Measurements from ENCODE around the gene CELSR2. TPM values are rescaled to one million over a fixed set of nuclear protein-coding genes. Genes with fewer than 3 reads are reported as not detected.

CELSR2 gene
- total and polyA plus RNA-seq, 8 donors, result 0.76 to 18.7 (median 6.2) TPM

GRCh38 chr1:109251277-109252166 lies 2.2 kb downstream of the CELSR2 start:
- TF ChIP-seq POLR2AphosphoS5 (IDR thresholded peaks at IDR 0.05), result no peak
- no peak for TF ChIP-seq POLR2A (IDR thresholded peaks at IDR 0.05)
- TF ChIP-seq, protein P1, sequence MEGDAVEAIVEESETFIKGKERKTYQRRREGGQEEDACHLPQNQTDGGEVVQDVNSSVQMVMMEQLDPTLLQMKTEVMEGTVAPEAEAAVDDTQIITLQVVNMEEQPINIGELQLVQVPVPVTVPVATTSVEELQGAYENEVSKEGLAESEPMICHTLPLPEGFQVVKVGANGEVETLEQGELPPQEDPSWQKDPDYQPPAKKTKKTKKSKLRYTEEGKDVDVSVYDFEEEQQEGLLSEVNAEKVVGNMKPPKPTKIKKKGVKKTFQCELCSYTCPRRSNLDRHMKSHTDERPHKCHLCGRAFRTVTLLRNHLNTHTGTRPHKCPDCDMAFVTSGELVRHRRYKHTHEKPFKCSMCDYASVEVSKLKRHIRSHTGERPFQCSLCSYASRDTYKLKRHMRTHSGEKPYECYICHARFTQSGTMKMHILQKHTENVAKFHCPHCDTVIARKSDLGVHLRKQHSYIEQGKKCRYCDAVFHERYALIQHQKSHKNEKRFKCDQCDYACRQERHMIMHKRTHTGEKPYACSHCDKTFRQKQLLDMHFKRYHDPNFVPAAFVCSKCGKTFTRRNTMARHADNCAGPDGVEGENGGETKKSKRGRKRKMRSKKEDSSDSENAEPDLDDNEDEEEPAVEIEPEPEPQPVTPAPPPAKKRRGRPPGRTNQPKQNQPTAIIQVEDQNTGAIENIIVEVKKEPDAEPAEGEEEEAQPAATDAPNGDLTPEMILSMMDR (IDR thresholded peaks at IDR 0.05), result no peak
- TF ChIP-seq EP300 (IDR thresholded peaks at IDR 0.05), result no peak
- Histone ChIP-seq H3K36me3 (peaks cover 0 to 5% (median 0%) of the 10 kb centered on the region in 4 donors), H3K27me3 (peaks cover 0 to 13% (median 5%) of the 10 kb centered on the region in 3 donors), H3K9me3 (no peaks in the 10 kb centered on the region), H3K4me1 (peaks cover 22 to 53% (median 40%) of the 10 kb centered on the region in 4 donors), H3K27ac (no peak overlapping the region), H3K4me3 (no peak overlapping the region)
- intact Hi-C loops (cut with DNase I; ENCODE audit: low total_unique reads), result no loop called here
- DNase-seq, result no peak
- 92 to 97% (median 96%) methylated on average over 18 to 32 of the region's 32 CpGs for WGBS, 5 donors

GRCh38 chr1:109252167-109252892 lies 3.0 kb downstream of the CELSR2 start:
- no peaks in the 10 kb centered on the region for H3K9me3 ChIP-seq
- H3K27me3 ChIP-seq, result peaks cover 0 to 13% (median 5%) of the 10 kb centered on the region in 3 donors
- WGBS, 5 donors, result 96 to 97% (median 97%) methylated on average over 27 to 31 of the region's 31 CpGs
- H3K4me3 ChIP-seq, result no peak overlapping the region
- DNase-seq, result no peak
- no peak for TF ChIP-seq EP300 (IDR thresholded peaks at IDR 0.05)
- TF ChIP-seq POLR2A (IDR thresholded peaks at IDR 0.05), result no peak
- no peak for TF ChIP-seq POLR2AphosphoS5 (IDR thresholded peaks at IDR 0.05)
- TF ChIP-seq, protein P1 (IDR thresholded peaks at IDR 0.05), result no peak
- H3K4me1 ChIP-seq, result peaks cover 22 to 53% (median 40%) of the 10 kb centered on the region in 4 donors
- peaks cover 0 to 5% (median 0%) of the 10 kb centered on the region in 4 donors for H3K36me3 ChIP-seq
- peak overlapping the region in 1 of 5 donors; percentile 80 for H3K27ac ChIP-seq
- intact Hi-C loops (cut with DNase I; ENCODE audit: low total_unique reads), result no loop called here

GRCh38 chr1:109252893-109253802 lies 3.8 kb downstream of the CELSR2 start:
- intact Hi-C loops (cut with DNase I; ENCODE audit: low total_unique reads), result no loop called here
- DNase-seq, result peak in 1 of 2 donors; percentile 89

More at GRCh38 chr1:109252893-109253802, 3.8 kb downstream of the CELSR2 start:
- H3K36me3 ChIP-seq, result peaks cover 0 to 5% (median under 1%) of the 10 kb centered on the region in 4 donors
- no peaks in the 10 kb centered on the region for H3K9me3 ChIP-seq
- TF ChIP-seq POLR2A (IDR thresholded peaks at IDR 0.05) (no peak), POLR2AphosphoS5 (IDR thresholded peaks at IDR 0.05) (no peak), EP300 (IDR thresholded peaks at IDR 0.05) (no peak)
- TF ChIP-seq, protein P1 (IDR thresholded peaks at IDR 0.05), result no peak
- H3K4me1 ChIP-seq, result peaks cover 22 to 53% (median 40%) of the 10 kb centered on the region in 4 donors
- H3K27ac ChIP-seq, result peak overlapping the region in 4 of 5 donors; percentile 54 to 80 (median 68)
- WGBS, 5 donors, result 74 to 83% (median 80%) methylated on average over 24 to 33 of the region's 33 CpGs
- peaks cover 0 to 13% (median 5%) of the 10 kb centered on the region in 3 donors for H3K27me3 ChIP-seq
- peak overlapping the region in 3 of 4 donors; percentile 1 to 11 (median 2) for H3K4me3 ChIP-seq

All from stomach (tissue), 9 donors.